ENCODE measurements around the gene ST6GALNAC6. TPM values are rescaled to one million over a fixed set of nuclear protein-coding genes. Genes with fewer than 3 reads are reported as not detected.

Gene ST6GALNAC6
- total RNA-seq, 1 experiment from 2014 or later = 16.5 TPM

DNA sequence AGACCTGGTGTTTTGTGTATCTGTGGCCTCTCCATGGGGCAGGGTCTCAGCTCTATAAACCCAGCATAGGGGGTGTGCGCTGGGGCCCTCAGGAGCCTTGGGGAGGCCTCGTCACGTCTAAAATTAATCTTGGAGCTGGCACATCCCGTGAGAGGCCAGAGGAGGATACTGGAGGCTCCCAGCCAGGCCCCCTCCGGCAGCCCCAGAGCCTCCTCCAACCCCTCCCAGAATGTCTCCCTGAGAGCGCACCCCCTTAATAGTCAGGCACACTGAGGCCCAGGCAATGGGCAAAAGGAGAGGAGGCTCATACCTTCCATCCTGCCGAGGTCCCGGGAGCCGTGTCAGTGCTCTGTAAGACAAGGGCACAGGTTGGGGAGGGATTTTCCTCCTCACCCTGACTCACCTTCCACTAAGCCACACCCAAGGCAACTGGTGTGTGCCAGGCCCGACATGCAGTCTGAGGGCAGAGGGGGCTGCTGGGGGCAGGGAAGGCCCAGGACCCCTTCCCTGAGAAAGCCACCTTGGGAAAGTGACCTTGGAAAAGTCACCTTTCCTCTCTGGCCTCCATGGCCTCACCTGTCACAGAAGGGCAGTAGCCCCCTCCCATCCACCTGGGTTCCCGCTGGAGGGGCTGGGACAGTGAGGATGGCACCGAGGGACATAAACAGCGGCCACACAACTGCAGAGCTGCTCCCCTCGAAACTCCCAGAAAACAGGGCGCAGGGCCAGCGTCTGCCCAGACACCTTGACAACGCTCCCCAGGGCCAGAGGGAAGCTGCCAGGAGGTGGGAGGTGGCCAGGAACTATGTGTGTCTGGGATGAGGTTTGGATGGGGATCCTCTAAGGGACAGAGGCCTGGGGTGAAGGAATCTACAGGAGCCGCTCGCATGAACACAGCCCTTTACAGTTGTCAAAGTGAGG, 24.8 kb downstream of the ST6GALNAC6 start:
- DNase-seq (ENCODE audit: unreplicated experiment) = peak; percentile 72
- intact Hi-C loops (cut with micrococcal nuclease) = loop anchor here (1.0 kb wide), 1 partner anchor 47 kb away; no protein-coding TSS in a partner anchor
- no peaks in the 10 kb centered on the region for H3K9me3 Mint-ChIP-seq (ENCODE audit: unreplicated experiment)
- TF ChIP-seq, protein P1, sequence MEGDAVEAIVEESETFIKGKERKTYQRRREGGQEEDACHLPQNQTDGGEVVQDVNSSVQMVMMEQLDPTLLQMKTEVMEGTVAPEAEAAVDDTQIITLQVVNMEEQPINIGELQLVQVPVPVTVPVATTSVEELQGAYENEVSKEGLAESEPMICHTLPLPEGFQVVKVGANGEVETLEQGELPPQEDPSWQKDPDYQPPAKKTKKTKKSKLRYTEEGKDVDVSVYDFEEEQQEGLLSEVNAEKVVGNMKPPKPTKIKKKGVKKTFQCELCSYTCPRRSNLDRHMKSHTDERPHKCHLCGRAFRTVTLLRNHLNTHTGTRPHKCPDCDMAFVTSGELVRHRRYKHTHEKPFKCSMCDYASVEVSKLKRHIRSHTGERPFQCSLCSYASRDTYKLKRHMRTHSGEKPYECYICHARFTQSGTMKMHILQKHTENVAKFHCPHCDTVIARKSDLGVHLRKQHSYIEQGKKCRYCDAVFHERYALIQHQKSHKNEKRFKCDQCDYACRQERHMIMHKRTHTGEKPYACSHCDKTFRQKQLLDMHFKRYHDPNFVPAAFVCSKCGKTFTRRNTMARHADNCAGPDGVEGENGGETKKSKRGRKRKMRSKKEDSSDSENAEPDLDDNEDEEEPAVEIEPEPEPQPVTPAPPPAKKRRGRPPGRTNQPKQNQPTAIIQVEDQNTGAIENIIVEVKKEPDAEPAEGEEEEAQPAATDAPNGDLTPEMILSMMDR (IDR thresholded peaks at IDR 0.05; ENCODE audit: unreplicated experiment) = no peak
- BruUV-seq (replicated peaks) = no TSS peak
- H3K36me3 Mint-ChIP-seq (ENCODE audit: insufficient read depth, unreplicated experiment) = peaks cover 11% of the 10 kb centered on the region
- H3K27me3 Mint-ChIP-seq (ENCODE audit: insufficient read depth, unreplicated experiment) = no peaks in the 10 kb centered on the region
- peaks cover 9% of the 10 kb centered on the region for H3K4me1 Mint-ChIP-seq (ENCODE audit: insufficient read depth, unreplicated experiment)
- CTCF ChIA-PET = interaction anchor here (0.7 to 1.9 kb wide), 7 partner anchors 21 to 139 kb away, joined by 3 to 7 read pairs (median 4); partner anchors contain the start of gene TOR2A
- peak overlapping the region; percentile 72 for H3K4me3 Mint-ChIP-seq (ENCODE audit: unreplicated experiment)
- H3K27ac Mint-ChIP-seq (ENCODE audit: low read depth, unreplicated experiment) = peak overlapping the region; percentile 63
- POLR2A ChIA-PET = interaction anchor here (0.7 to 2.3 kb wide), 9 partner anchors 24 to 134 kb away, joined by 3 to 8 read pairs (median 3); partner anchors contain the start of genes FPGS and ST6GALNAC4

DNA sequence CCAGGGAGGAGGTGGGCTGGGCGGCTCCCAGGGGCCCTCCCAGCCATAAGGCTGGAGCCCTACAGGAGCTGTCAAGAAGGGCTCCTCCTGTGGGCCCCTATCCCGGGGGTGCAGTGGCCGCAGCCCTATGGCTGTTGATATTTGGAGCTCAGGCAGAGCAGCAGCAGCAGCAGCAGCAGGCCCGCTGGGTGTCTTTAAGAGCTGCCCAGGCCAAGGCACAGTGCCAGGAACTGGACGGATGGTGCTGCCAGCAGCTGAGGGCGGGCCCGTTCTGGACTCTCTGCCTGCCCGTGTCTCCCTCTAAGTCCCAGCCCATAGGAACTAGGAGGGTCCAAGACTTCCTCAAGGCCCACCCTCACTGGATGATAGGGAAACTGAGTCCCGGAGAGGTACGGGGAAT, 25.5 kb downstream of the ST6GALNAC6 start:
- H3K27ac Mint-ChIP-seq (ENCODE audit: low read depth, unreplicated experiment) = peak overlapping the region; percentile 54
- BruUV-seq (replicated peaks) = TSS peak; percentile 39
- peak; percentile 74 for DNase-seq (ENCODE audit: unreplicated experiment)
- POLR2A ChIA-PET = interaction anchor here (0.7 to 2.3 kb wide), 8 partner anchors 25 to 133 kb away, joined by 3 to 8 read pairs (median 3); partner anchors contain the start of genes FPGS and ST6GALNAC4
- H3K9me3 Mint-ChIP-seq (ENCODE audit: unreplicated experiment) = no peaks in the 10 kb centered on the region
- intact Hi-C loops (cut with micrococcal nuclease) = loop anchor here (1.0 kb wide), 1 partner anchor 47 kb away; no protein-coding TSS in a partner anchor
- H3K36me3 Mint-ChIP-seq (ENCODE audit: insufficient read depth, unreplicated experiment) = peaks cover 11% of the 10 kb centered on the region
- H3K27me3 Mint-ChIP-seq (ENCODE audit: insufficient read depth, unreplicated experiment) = no peaks in the 10 kb centered on the region
- CTCF ChIA-PET = interaction anchor here (0.6 to 1.9 kb wide), 11 partner anchors 11 to 908 kb away, joined by 3 to 7 read pairs (median 4); partner anchors contain the start of gene TOR2A
- H3K4me1 Mint-ChIP-seq (ENCODE audit: insufficient read depth, unreplicated experiment) = peaks cover 9% of the 10 kb centered on the region
- TF ChIP-seq, protein P1 (IDR thresholded peaks at IDR 0.05; ENCODE audit: unreplicated experiment) = no peak
- peak overlapping the region; percentile 72 for H3K4me3 Mint-ChIP-seq (ENCODE audit: unreplicated experiment)

DNA sequence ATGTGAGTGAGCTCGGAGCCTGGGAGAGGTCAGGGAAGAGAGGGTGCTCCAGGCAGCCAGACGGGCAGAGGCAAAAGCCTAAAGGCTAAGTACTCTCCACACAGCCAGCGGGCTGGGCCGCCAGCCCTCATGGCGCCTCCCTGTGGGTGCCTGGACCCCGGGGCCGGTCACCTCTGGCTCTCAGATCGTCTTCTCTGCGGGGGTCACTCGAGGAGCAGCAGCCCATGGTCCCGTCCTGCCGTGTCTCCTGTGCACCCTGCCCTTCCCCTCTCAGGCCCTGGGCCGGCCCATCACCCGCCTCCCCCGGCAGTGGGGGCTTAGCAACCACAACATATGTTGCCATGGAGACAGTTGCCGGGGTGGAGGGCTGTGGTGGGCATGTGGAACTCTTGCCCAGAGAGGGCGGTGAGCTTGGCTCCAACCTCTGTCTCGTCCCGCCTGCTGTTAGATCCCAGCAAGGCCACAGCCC, 26.1 kb downstream of the ST6GALNAC6 start:
- CTCF ChIA-PET = interaction anchor here (0.6 to 1.9 kb wide), 11 partner anchors 10 to 908 kb away, joined by 3 to 7 read pairs (median 3); partner anchors contain the start of gene TOR2A
- H3K9me3 Mint-ChIP-seq (ENCODE audit: unreplicated experiment) = no peaks in the 10 kb centered on the region
- DNase-seq (ENCODE audit: unreplicated experiment) = no peak
- POLR2A ChIA-PET = interaction anchor here (0.6 to 2.3 kb wide), 6 partner anchors 9 to 260 kb away, joined by 3 to 8 read pairs (median 4); partner anchors contain the start of gene FPGS
- H3K27me3 Mint-ChIP-seq (ENCODE audit: insufficient read depth, unreplicated experiment) = no peaks in the 10 kb centered on the region
- no peak overlapping the region for H3K4me3 Mint-ChIP-seq (ENCODE audit: unreplicated experiment)
- H3K36me3 Mint-ChIP-seq (ENCODE audit: insufficient read depth, unreplicated experiment) = peaks cover 11% of the 10 kb centered on the region
- no TSS peak for BruUV-seq (replicated peaks)
- TF ChIP-seq, protein P1 (IDR thresholded peaks at IDR 0.05; ENCODE audit: unreplicated experiment) = no peak
- peaks cover 9% of the 10 kb centered on the region for H3K4me1 Mint-ChIP-seq (ENCODE audit: insufficient read depth, unreplicated experiment)
- H3K27ac Mint-ChIP-seq (ENCODE audit: low read depth, unreplicated experiment) = no peak overlapping the region
- intact Hi-C loops (cut with micrococcal nuclease) = no loop called here

Data from MCF 10A (cell line).